ENCODE results near the gene TFRC. TPM values are rescaled to one million over a fixed set of nuclear protein-coding genes. Genes with fewer than 3 reads are reported as not detected.

TFRC gene
- total and polyA plus RNA-seq, 4 donors = 19.1 to 1,250 (median 73.3) TPM

DNA sequence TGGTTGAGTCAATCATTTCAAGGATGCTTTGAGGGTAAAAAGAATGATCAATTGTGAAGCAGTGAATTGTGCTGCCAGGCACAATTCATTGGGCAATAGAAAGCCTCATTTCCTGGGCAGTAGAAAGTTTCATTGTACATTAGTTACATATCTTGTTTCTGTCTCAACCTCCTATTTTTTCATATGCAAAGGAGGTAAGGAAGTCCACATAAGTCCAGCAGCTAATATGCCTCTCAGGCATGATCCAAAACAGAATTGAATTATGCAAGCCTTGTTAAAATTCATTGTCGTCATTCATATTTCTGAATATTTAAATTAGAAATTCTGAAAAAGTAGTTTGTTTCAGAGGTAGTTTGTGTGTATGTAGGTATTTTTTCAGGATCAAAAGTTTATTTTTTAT lies 65.8 kb downstream of the TFRC start:
- Histone ChIP-seq H3K4me3 (ENCODE audit: low read depth in 1 of 3, low read length in 3 of 3) (no peak overlapping the region), H3K36me3 (ENCODE audit: control insufficient read depth in 4 of 4, insufficient read depth in 3 of 4, low read depth in 1 of 4, low read length in 3 of 4) (no peaks in the 10 kb centered on the region), H3K27me3 (ENCODE audit: control insufficient read depth in 4 of 4, insufficient read depth in 4 of 4, low read length in 3 of 4) (no peaks in the 10 kb centered on the region), H3K9me3 (ENCODE audit: control insufficient read depth in 4 of 4, low read length in 3 of 4) (no peaks in the 10 kb centered on the region), H3K27ac (ENCODE audit: low read depth in 1 of 2, low read length in 2 of 2) (no peak overlapping the region), H3K4me1 (ENCODE audit: control insufficient read depth in 4 of 4, insufficient read depth in 4 of 4, low read length in 3 of 4) (no peaks in the 10 kb centered on the region), H3K9ac (ENCODE audit: low read depth in 1 of 2, low read length in 2 of 2) (no peak overlapping the region)
- WGBS = 99% methylated on average over 1 of the region's 1 CpG
- TF ChIP-seq, protein P1, sequence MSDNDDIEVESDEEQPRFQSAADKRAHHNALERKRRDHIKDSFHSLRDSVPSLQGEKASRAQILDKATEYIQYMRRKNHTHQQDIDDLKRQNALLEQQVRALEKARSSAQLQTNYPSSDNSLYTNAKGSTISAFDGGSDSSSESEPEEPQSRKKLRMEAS (IDR thresholded peaks at IDR 0.05) = no peak
- TF ChIP-seq, protein P2, sequence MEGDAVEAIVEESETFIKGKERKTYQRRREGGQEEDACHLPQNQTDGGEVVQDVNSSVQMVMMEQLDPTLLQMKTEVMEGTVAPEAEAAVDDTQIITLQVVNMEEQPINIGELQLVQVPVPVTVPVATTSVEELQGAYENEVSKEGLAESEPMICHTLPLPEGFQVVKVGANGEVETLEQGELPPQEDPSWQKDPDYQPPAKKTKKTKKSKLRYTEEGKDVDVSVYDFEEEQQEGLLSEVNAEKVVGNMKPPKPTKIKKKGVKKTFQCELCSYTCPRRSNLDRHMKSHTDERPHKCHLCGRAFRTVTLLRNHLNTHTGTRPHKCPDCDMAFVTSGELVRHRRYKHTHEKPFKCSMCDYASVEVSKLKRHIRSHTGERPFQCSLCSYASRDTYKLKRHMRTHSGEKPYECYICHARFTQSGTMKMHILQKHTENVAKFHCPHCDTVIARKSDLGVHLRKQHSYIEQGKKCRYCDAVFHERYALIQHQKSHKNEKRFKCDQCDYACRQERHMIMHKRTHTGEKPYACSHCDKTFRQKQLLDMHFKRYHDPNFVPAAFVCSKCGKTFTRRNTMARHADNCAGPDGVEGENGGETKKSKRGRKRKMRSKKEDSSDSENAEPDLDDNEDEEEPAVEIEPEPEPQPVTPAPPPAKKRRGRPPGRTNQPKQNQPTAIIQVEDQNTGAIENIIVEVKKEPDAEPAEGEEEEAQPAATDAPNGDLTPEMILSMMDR (IDR thresholded peaks at IDR 0.05; ENCODE audit: low read depth, low read length, missing input control) = no peak
- TF ChIP-seq EGR1 (IDR thresholded peaks at IDR 0.05; ENCODE audit: low read depth in 2 of 2) = no peak
- no peak for TF ChIP-seq JUND (IDR thresholded peaks at IDR 0.05)
- no peak for TF ChIP-seq GABPA (IDR thresholded peaks at IDR 0.05 in 1 of 2, conservative IDR thresholded peaks at IDR 0.05 in 1 of 2)
- no peak for TF ChIP-seq YY1 (IDR thresholded peaks at IDR 0.05)
- TF ChIP-seq, protein P3, sequence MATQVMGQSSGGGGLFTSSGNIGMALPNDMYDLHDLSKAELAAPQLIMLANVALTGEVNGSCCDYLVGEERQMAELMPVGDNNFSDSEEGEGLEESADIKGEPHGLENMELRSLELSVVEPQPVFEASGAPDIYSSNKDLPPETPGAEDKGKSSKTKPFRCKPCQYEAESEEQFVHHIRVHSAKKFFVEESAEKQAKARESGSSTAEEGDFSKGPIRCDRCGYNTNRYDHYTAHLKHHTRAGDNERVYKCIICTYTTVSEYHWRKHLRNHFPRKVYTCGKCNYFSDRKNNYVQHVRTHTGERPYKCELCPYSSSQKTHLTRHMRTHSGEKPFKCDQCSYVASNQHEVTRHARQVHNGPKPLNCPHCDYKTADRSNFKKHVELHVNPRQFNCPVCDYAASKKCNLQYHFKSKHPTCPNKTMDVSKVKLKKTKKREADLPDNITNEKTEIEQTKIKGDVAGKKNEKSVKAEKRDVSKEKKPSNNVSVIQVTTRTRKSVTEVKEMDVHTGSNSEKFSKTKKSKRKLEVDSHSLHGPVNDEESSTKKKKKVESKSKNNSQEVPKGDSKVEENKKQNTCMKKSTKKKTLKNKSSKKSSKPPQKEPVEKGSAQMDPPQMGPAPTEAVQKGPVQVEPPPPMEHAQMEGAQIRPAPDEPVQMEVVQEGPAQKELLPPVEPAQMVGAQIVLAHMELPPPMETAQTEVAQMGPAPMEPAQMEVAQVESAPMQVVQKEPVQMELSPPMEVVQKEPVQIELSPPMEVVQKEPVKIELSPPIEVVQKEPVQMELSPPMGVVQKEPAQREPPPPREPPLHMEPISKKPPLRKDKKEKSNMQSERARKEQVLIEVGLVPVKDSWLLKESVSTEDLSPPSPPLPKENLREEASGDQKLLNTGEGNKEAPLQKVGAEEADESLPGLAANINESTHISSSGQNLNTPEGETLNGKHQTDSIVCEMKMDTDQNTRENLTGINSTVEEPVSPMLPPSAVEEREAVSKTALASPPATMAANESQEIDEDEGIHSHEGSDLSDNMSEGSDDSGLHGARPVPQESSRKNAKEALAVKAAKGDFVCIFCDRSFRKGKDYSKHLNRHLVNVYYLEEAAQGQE (IDR thresholded peaks at IDR 0.05) = no peak
- TF ChIP-seq HNF4A (conservative IDR thresholded peaks at IDR 0.05) = no peak
- TF ChIP-seq FOXA1 (IDR thresholded peaks at IDR 0.05) = no peak
- TF ChIP-seq FOXA2 (IDR thresholded peaks at IDR 0.05) = no peak
- TF ChIP-seq, protein P4, sequence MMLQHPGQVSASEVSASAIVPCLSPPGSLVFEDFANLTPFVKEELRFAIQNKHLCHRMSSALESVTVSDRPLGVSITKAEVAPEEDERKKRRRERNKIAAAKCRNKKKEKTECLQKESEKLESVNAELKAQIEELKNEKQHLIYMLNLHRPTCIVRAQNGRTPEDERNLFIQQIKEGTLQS (IDR thresholded peaks at IDR 0.05) = no peak
- no peak for TF ChIP-seq RXRA (IDR thresholded peaks at IDR 0.05)
- TF ChIP-seq SP1 (IDR thresholded peaks at IDR 0.05) = no peak
- TF ChIP-seq, protein P5, sequence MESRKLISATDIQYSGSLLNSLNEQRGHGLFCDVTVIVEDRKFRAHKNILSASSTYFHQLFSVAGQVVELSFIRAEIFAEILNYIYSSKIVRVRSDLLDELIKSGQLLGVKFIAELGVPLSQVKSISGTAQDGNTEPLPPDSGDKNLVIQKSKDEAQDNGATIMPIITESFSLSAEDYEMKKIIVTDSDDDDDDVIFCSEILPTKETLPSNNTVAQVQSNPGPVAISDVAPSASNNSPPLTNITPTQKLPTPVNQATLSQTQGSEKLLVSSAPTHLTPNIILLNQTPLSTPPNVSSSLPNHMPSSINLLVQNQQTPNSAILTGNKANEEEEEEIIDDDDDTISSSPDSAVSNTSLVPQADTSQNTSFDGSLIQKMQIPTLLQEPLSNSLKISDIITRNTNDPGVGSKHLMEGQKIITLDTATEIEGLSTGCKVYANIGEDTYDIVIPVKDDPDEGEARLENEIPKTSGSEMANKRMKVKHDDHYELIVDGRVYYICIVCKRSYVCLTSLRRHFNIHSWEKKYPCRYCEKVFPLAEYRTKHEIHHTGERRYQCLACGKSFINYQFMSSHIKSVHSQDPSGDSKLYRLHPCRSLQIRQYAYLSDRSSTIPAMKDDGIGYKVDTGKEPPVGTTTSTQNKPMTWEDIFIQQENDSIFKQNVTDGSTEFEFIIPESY (IDR thresholded peaks at IDR 0.05) = no peak
- TF ChIP-seq HNF4G (IDR thresholded peaks at IDR 0.05) = no peak
- no peak for TF ChIP-seq RAD21 (IDR thresholded peaks at IDR 0.05)
- DNase-seq (ENCODE audit: low spot score) = no peak

Data from liver (tissue), 9 donors.